ENCODE measurements around the gene TDRD10.

- no peak for TF ChIP-seq SIN3A (IDR thresholded peaks at IDR 0.05; ENCODE audit: borderline replicate concordance, insufficient read depth, low read length)
- TF ChIP-seq REST (IDR thresholded peaks at IDR 0.05; ENCODE audit: insufficient read depth in 1 of 2, low read depth in 2 of 2, low read length in 2 of 2), result no peak
These were observed 39.2 kb downstream of the TDRD10 start for GRCh38 chr1:154541231-154541630.
